Measurements from ENCODE around the gene TAOK2.

The TAOK2 gene

GRCh38 chr16:30006095-30006473 is 32.4 kb downstream of the TAOK2 start:
- TF ChIP-seq YY1 (tag by site-specific recombination; IDR thresholded peaks at IDR 0.05) (no peak), KLF1 (tag by site-specific recombination; IDR thresholded peaks at IDR 0.05) (0 out of 2 replicates have a peak, but pooled peaks have one; percentile 26), BCL11B (tag by site-specific recombination; IDR thresholded peaks at IDR 0.05; ENCODE audit: low read depth) (0 out of 2 replicates have a peak, but pooled peaks have one; percentile 57), PRDM4 (tag by site-specific recombination; IDR thresholded peaks at IDR 0.05) (no peak), ZNF174 (tag by site-specific recombination; IDR thresholded peaks at IDR 0.05) (no peak), GLIS2 (tag by site-specific recombination; IDR thresholded peaks at IDR 0.05) (no peak)
- peaks cover 0 to 52% of the 10 kb centered on the region in 2 experiments; a peak in 1 of 3 replicates for H3K36me3 ChIP-seq (ENCODE audit: control insufficient read depth in 2 of 2, insufficient read depth in 1 of 2, low read length in 2 of 2)
- H3K27ac ChIP-seq (ENCODE audit: extremely low read depth, low read depth, low read length): no peak overlapping the region
- H3K9me3 ChIP-seq (ENCODE audit: control insufficient read depth, insufficient read depth, low read depth, low read length): no peaks in the 10 kb centered on the region
- no peak overlapping the region for H3K4me3 ChIP-seq (ENCODE audit: low read depth, low read length)
- H3K4me1 ChIP-seq (ENCODE audit: control insufficient read depth, insufficient read depth, low read length): no peaks in the 10 kb centered on the region
- CTCF ChIA-PET: interaction anchor here (0.5 to 2.1 kb wide), 9 partner anchors 9 to 257 kb away, joined by 3 to 12 read pairs (median 4); partner anchors contain the start of gene INO80E
- POLR2A ChIA-PET: interaction anchor here (0.6 to 2.0 kb wide), 5 partner anchors 10 to 106 kb away, joined by 3 to 9 read pairs (median 7); no protein-coding TSS in a partner anchor

- H3K9me3 ChIP-seq (ENCODE audit: control insufficient read depth, insufficient read depth, low read depth, low read length): no peaks in the 10 kb centered on the region
- no peaks in the 10 kb centered on the region for H3K4me1 ChIP-seq (ENCODE audit: control insufficient read depth, insufficient read depth, low read length)
- ChIA-PET POLR2A (interaction anchor here (1.0 to 1.7 kb wide), 3 partner anchors 34 to 107 kb away, joined by 3 to 7 read pairs (median 4); no protein-coding TSS in a partner anchor), CTCF (interaction anchor here (1.1 to 2.1 kb wide), 5 partner anchors 10 to 98 kb away, joined by 3 to 12 read pairs (median 4); partner anchors contain the start of gene INO80E)
- peaks cover 0 to 45% of the 10 kb centered on the region in 2 experiments; a peak in 1 of 3 replicates for H3K36me3 ChIP-seq (ENCODE audit: control insufficient read depth in 2 of 2, insufficient read depth in 1 of 2, low read length in 2 of 2)
- H3K4me3 ChIP-seq (ENCODE audit: low read depth, low read length): no peak overlapping the region
- TF ChIP-seq IKZF3 (tag by site-specific recombination; IDR thresholded peaks at IDR 0.05) (0 out of 2 replicates have a peak, but pooled peaks have one; percentile 13), HIC1 (tag by site-specific recombination; IDR thresholded peaks at IDR 0.05) (no peak)
- no peak overlapping the region for H3K27ac ChIP-seq (ENCODE audit: extremely low read depth, low read depth, low read length)
These were observed 33.1 kb downstream of the TAOK2 start for GRCh38 chr16:30006659-30007377.

GRCh38 chr16:30007378-30007895 is 33.8 kb downstream of the TAOK2 start:
- POLR2A ChIA-PET: interaction anchor here (1.0 to 1.5 kb wide), 2 partner anchors 14 to 61 kb away, joined by 3 to 4 read pairs; no protein-coding TSS in a partner anchor

More at GRCh38 chr16:30007378-30007895, 33.8 kb downstream of the TAOK2 start:
- Histone ChIP-seq H3K36me3 (ENCODE audit: control insufficient read depth in 2 of 2, insufficient read depth in 1 of 2, low read length in 2 of 2) (peaks cover 0 to 39% of the 10 kb centered on the region in 2 experiments; a peak in 1 of 3 replicates), H3K9me3 (ENCODE audit: control insufficient read depth, insufficient read depth, low read depth, low read length) (no peaks in the 10 kb centered on the region), H3K4me3 (ENCODE audit: low read depth, low read length) (no peak overlapping the region), H3K4me1 (ENCODE audit: control insufficient read depth, insufficient read depth, low read length) (no peaks in the 10 kb centered on the region), H3K27ac (ENCODE audit: extremely low read depth, low read depth, low read length) (no peak overlapping the region)
- CTCF ChIA-PET: interaction anchor here (1.1 to 2.1 kb wide), 4 partner anchors 11 to 48 kb away, joined by 3 to 12 read pairs (median 3); partner anchors contain the start of gene INO80E
- no peak for TF ChIP-seq ZNF692 (tag by site-specific recombination; IDR thresholded peaks at IDR 0.05)
- no peak for TF ChIP-seq WT1 (tag by site-specific recombination; IDR thresholded peaks at IDR 0.05)
- TF ChIP-seq HIC1 (tag by site-specific recombination; IDR thresholded peaks at IDR 0.05): peak; percentile 29; the same call in 1 of the 2 replicates
- no peak for TF ChIP-seq ZNF610 (tag by site-specific recombination; IDR thresholded peaks at IDR 0.05; ENCODE audit: borderline replicate concordance)
- 0 out of 2 replicates have a peak, but pooled peaks have one; percentile 15 for TF ChIP-seq ZNF341 (tag by site-specific recombination; IDR thresholded peaks at IDR 0.05; ENCODE audit: low read depth)

All from HEK293 (cell line).